Body of pancreas (tissue), 4 donors: ENCODE measurements around the gene AHSA1. TPM values are rescaled to one million over a fixed set of nuclear protein-coding genes. Genes with fewer than 3 reads are reported as not detected.

Source experiments
- ATAC-seq: fragments of 150-250 bp; one replicate; pipeline ENCODE4 v1.9.1; 2016
- DNase-seq, 4 donors: peaks; one replicate each; pipeline ENCODE4 v3.0.0-alpha.2; 2019
- H3K27ac ChIP-seq, 4 donors: fragments of 200-600 bp; sonication (generic); 1 replicate in 3 of 4; 2 replicates in 1 of 4; pipeline versions ENCODE4 v1.5.1 to v1.6.1; 2016 to 2019; ENCODE audit warnings: mild to moderate bottlenecking in 1 of 4, mixed read lengths in 1 of 4, moderate library complexity in 1 of 4
- H3K27me3 ChIP-seq, 2 donors: fragments of 200-600 bp; sonication (generic); one replicate each; pipeline ENCODE4 v1.6.0; 2016; ENCODE audit warnings: mild to moderate bottlenecking in 1 of 2
- H3K36me3 ChIP-seq, 2 donors: fragments of 200-600 bp; sonication (generic); replicated peaks in 1 of 2; 2 replicates each; pipeline ENCODE4 v1.5.1; 2016; ENCODE audit warnings: low read depth in 2 of 2; ENCODE audit not compliant: insufficient read depth in 1 of 2
- H3K4me1 ChIP-seq: fragments of 200-600 bp; sonication (generic); one replicate; pipeline ENCODE4 v1.6.0; 2016
- H3K4me3 ChIP-seq, 2 donors: fragments of 200-600 bp; sonication (generic); 1 replicate in 1 of 2; 2 replicates in 1 of 2; pipeline ENCODE4 v1.5.1; 2016 to 2019
- H3K9me3 ChIP-seq, 3 donors: fragments of 200-600 bp; sonication (generic); 1 replicate in 2 of 3; 2 replicates in 1 of 3; pipeline ENCODE4 v1.5.1; 2016
- CTCF ChIP-seq, 7 experiments: fragments of 450-650 bp in 4 of 7; fragments of 200-600 bp in 3 of 7; sonication (generic) in 3 of 7; IDR thresholded peaks; one replicate each; pipeline ENCODE4 v1.5.1; 2016 to 2019; ENCODE audit warnings: antibody characterized with exemption in 7 of 7
- POLR2A ChIP-seq, 3 donors: fragments of 450-650 bp; IDR thresholded peaks; one replicate each; pipeline ENCODE4 v1.6.1; 2016; ENCODE audit warnings: antibody characterized with exemption in 3 of 3, mild to moderate bottlenecking in 2 of 3
- WGBS, 2 donors: methylation state at CpG; one replicate each; pipeline ENCODE4 v1.1.5; 2017; 5-methylcytosine and 5-hydroxymethylcytosine counted together
- intact Hi-C: fragments of 100-400 bp; cut with DNase I; formaldehyde crosslinking; loops from one replicate; pipeline ENCODE4 v1.15.1; 2023
- small RNA-seq: library from RNA; depleted of rRNA; stranded (forward); fragments of <200 nt; gene quantifications from one replicate; pipeline ENCODE3, GENCODE V24; 2016
- total RNA-seq, 2 donors: library from RNA; depleted of rRNA; stranded (reverse); fragments of >200 nt; gene quantifications; one replicate each; pipeline ENCODE4 v1.1.0, GENCODE V29; 2016

Gene AHSA1
- total RNA-seq, 2 donors from 2014 or later: 25.1 to 35.3 TPM

GRCh38 chr14:77508876-77509275 lies 51.0 kb downstream of the AHSA1 start:
- no peak for ATAC-seq
- DNase-seq: no peak
- TF ChIP-seq CTCF (IDR thresholded peaks at IDR 0.05): no peak
- no peak for TF ChIP-seq POLR2A (IDR thresholded peaks at IDR 0.05)
- H3K36me3 ChIP-seq: peaks cover 0 to 14% of the 10 kb centered on the region in 2 donors
- no peaks in the 10 kb centered on the region for H3K4me1 ChIP-seq
- no peak overlapping the region for H3K27ac ChIP-seq
- intact Hi-C loops: no loop called here
- WGBS, 2 donors: 89 to 91% methylated on average over 3 of the region's 3 CpGs
- no peaks in the 10 kb centered on the region for H3K9me3 ChIP-seq
- H3K4me3 ChIP-seq: no peak overlapping the region
- no peaks in the 10 kb centered on the region for H3K27me3 ChIP-seq

- H3K27ac ChIP-seq: no peak overlapping the region
- peaks cover 0 to 16% of the 10 kb centered on the region in 2 donors for H3K36me3 ChIP-seq
- H3K9me3 ChIP-seq: no peaks in the 10 kb centered on the region
- no peaks in the 10 kb centered on the region for H3K4me1 ChIP-seq
- H3K4me3 ChIP-seq: no peak overlapping the region
- TF ChIP-seq POLR2A (IDR thresholded peaks at IDR 0.05): no peak
- TF ChIP-seq CTCF (IDR thresholded peaks at IDR 0.05): no peak
- H3K27me3 ChIP-seq: no peaks in the 10 kb centered on the region
- 76 to 91% methylated on average over 4 of the region's 4 CpGs for WGBS, 2 donors
- ATAC-seq (no peak), DNase-seq (no peak)
- intact Hi-C loops: no loop called here
These were observed 51.5 kb downstream of the AHSA1 start for GRCh38 chr14:77509366-77509765.

GRCh38 chr14:77511486-77512162 lies 53.7 kb downstream of the AHSA1 start:
- no peak for TF ChIP-seq POLR2A (IDR thresholded peaks at IDR 0.05)
- no peak for TF ChIP-seq CTCF (IDR thresholded peaks at IDR 0.05)
- Histone ChIP-seq H3K4me3 (no peak overlapping the region), H3K27ac (no peak overlapping the region), H3K36me3 (peaks cover 0 to 17% of the 10 kb centered on the region in 2 donors), H3K4me1 (no peaks in the 10 kb centered on the region), H3K9me3 (no peaks in the 10 kb centered on the region), H3K27me3 (no peaks in the 10 kb centered on the region)
- WGBS, 2 donors: 84 to 86% methylated on average over 8 of the region's 8 CpGs
- DNase-seq: no peak
- ATAC-seq: no peak
- intact Hi-C loops: no loop called here

GRCh38 chr14:77516126-77516525 lies 58.2 kb downstream of the AHSA1 start:
- ATAC-seq (no peak), DNase-seq (no peak)
- Histone ChIP-seq H3K4me3 (no peak overlapping the region), H3K9me3 (no peaks in the 10 kb centered on the region), H3K4me1 (no peaks in the 10 kb centered on the region), H3K36me3 (peaks cover 0 to 19% of the 10 kb centered on the region in 2 donors), H3K27ac (no peak overlapping the region), H3K27me3 (no peaks in the 10 kb centered on the region)
- intact Hi-C loops: no loop called here
- no peak for TF ChIP-seq POLR2A (IDR thresholded peaks at IDR 0.05)
- TF ChIP-seq CTCF (IDR thresholded peaks at IDR 0.05): no peak

Small RNA genes lying within 50 kb of the gene (small RNA-seq; reads per million reads assigned to genes)
- gene RF00404: not detected

Other genes with a start within 250 kb of the AHSA1 start
- under 1 TPM in 1 of 2 donors, not detected in 1; 0.33 TPM for gene NGB, start 186.9 kb upstream of the AHSA1 start, total RNA-seq
- 10 to 100 TPM; 22.6 to 45.2 TPM for gene POMT2, start 137.2 kb upstream of the AHSA1 start, total RNA-seq
- 10 to 100 TPM; 14.3 to 16.2 TPM for gene GSTZ1, start 137.1 kb upstream of the AHSA1 start, total RNA-seq
- 1 to 10 TPM; 6.9 to 7.5 TPM for gene TMED8, start 81.0 kb upstream of the AHSA1 start, total RNA-seq
- under 1 TPM in 1 of 2 donors, not detected in 1; 0.52 TPM for gene SAMD15, start 80.7 kb upstream of the AHSA1 start, total RNA-seq
- 1 to 10 TPM in 1 of 2 donors, under 1 TPM in 1; 0.52 to 5.3 TPM for gene NOXRED1, start 34.6 kb upstream of the AHSA1 start, total RNA-seq
- gene VIPAS39, start 492 bp upstream of the AHSA1 start, total RNA-seq: 10 to 100 TPM in 1 of 2 donors, 1 to 10 TPM in 1; 6.3 to 17.1 TPM
- not detected for gene ISM2, start 40.7 kb downstream of the AHSA1 start, total RNA-seq
- gene SPTLC2, start 158.5 kb downstream of the AHSA1 start, total RNA-seq: 10 to 100 TPM in 1 of 2 donors, 1 to 10 TPM in 1; 4.9 to 11.7 TPM
- 1 to 10 TPM; 2.9 to 5.3 TPM for gene ALKBH1, start 249.9 kb downstream of the AHSA1 start, total RNA-seq